HepG2 (cell line): Measurements from ENCODE around the gene CAMK4. TPM values are rescaled to one million over a fixed set of nuclear protein-coding genes. Genes with fewer than 3 reads are reported as not detected.

ENCODE experiments used
- ATAC-seq: fragments of 200-7000 bp; cut with Tn5 transposase; 3 replicates; pipeline ENCODE4 v1.9.1; 2020; ENCODE audit warnings: mild to moderate bottlenecking, moderate library complexity
- BruUV-seq: library from RNA; stranded (reverse); fragments of 400-500 nt; replicated peaks from 2 replicates; lab custom pipeline; 2021; lab: Mats Ljungman, UMichigan
- CTCF ChIA-PET: fragments of 300-600 bp; formaldehyde crosslinking; extraction: SDS; loops from one replicate; lab custom pipeline; 2021; ENCODE audit warnings: low total read pairs, inconsistent platforms, low intra/inter-chr PET ratio; lab: Yijun Ruan, JAX
- POLR2A ChIA-PET: fragments of 350-600 bp; sonication (Branson Sonifier 250); formaldehyde crosslinking; loops from one replicate; lab custom pipeline; 2020; ENCODE audit warnings: antibody characterized with exemption, inconsistent platforms; lab: Yijun Ruan, JAX
- DNase-seq: peaks from one replicate; pipeline ENCODE4 v3.0.0-alpha.2; 2015; ENCODE audit warnings: low spot score
- FAIRE-seq: peaks from 3 replicates; lab custom pipeline; 2011; peaks lifted over from hg19 to GRCh38; lab: Jason Lieb, UNC
- H2AFZ ChIP-seq: one replicate; pipeline ENCODE4 v1.6.1; 2011; ENCODE audit warnings: low read length, inconsistent platforms
- H3K27ac ChIP-seq: fragments of 300-600 bp; 3 replicates; pipeline ENCODE4 v1.8.0; 2011; ENCODE audit warnings: mixed run types, mild to moderate bottlenecking, mixed read lengths, low read length, inconsistent platforms; ENCODE audit not compliant: insufficient read depth; ENCODE audit errors: extremely low read length
- H3K27me3 ChIP-seq, 2 experiments: fragments of 200-600 bp in 1 of 2; 2 replicates in 1 of 2; 3 replicates in 1 of 2; pipeline versions ENCODE4 v1.6.0 to v1.8.0; 2011; ENCODE audit warnings: low read length in 2 of 2, mild to moderate bottlenecking in 2 of 2, moderate library complexity in 2 of 2, inconsistent platforms in 1 of 2; ENCODE audit not compliant: insufficient read depth in 2 of 2, control insufficient read depth in 1 of 2
- H3K36me3 ChIP-seq, 2 experiments: fragments of 200-600 bp in 1 of 2; replicated peaks in 1 of 2; 2 replicates in 1 of 2; 3 replicates in 1 of 2; pipeline versions ENCODE4 v1.5.1 to v1.8.0; 2011; ENCODE audit warnings: low read length in 2 of 2, inconsistent platforms in 1 of 2; ENCODE audit not compliant: insufficient read depth in 2 of 2, control insufficient read depth in 1 of 2
- H3K4me1 ChIP-seq: 2 replicates; pipeline ENCODE4 v1.5.1; 2012; ENCODE audit warnings: low read length, inconsistent platforms; ENCODE audit not compliant: insufficient read depth
- H3K4me2 ChIP-seq: 2 replicates; pipeline ENCODE4 v1.6.0; 2011; ENCODE audit warnings: low read depth, low read length, inconsistent platforms
- H3K4me3 ChIP-seq, 3 experiments: fragments of 200-600 bp in 1 of 3; sonication (generic), shearing (Covaris generic) in 1 of 3; replicated peaks in 1 of 3; 2 replicates each; pipeline ENCODE4 v1.5.1; 2011 to 2016; ENCODE audit warnings: low read length in 3 of 3, inconsistent platforms in 2 of 3, low read depth in 2 of 3, mild to moderate bottlenecking in 2 of 3, control low read depth in 1 of 3, mixed read lengths in 1 of 3; ENCODE audit not compliant: insufficient read depth in 1 of 3
- H3K79me2 ChIP-seq: one replicate; pipeline ENCODE4 v1.6.1; 2011; ENCODE audit warnings: low read length, inconsistent platforms; ENCODE audit not compliant: insufficient read depth
- H3K9ac ChIP-seq: 2 replicates; pipeline ENCODE4 v1.6.0; 2011; ENCODE audit warnings: mild to moderate bottlenecking, low read depth, low read length, inconsistent platforms; ENCODE audit not compliant: insufficient read depth
- H3K9me3 ChIP-seq: 2 replicates; pipeline ENCODE4 v1.5.1; 2012; ENCODE audit warnings: mild to moderate bottlenecking, low read length
- H4K20me1 ChIP-seq: 2 replicates; pipeline ENCODE4 v1.6.0; 2011; ENCODE audit warnings: inconsistent platforms, mild to moderate bottlenecking, low read length, moderate library complexity; ENCODE audit not compliant: insufficient read depth
- CHCHD3 ChIP-seq: sonication (generic); formaldehyde crosslinking; IDR thresholded peaks from 2 replicates; pipeline ENCODE4 v1.8.0; 2022; ENCODE audit warnings: mild to moderate bottlenecking, missing genetic modification reagents, moderate library complexity
- ELF3 ChIP-seq: IDR thresholded peaks from 2 replicates; pipeline ENCODE4 v1.6.1; 2016; ENCODE audit warnings: missing genetic modification reagents, missing compliant biosample characterization
- HNF4A ChIP-seq: sonication (generic); formaldehyde crosslinking; IDR thresholded peaks from 2 replicates; pipeline ENCODE4 v1.4.0; 2020; ENCODE audit warnings: missing genetic modification reagents
- IRF2 ChIP-seq: IDR thresholded peaks from 2 replicates; pipeline ENCODE4 v1.6.1; 2018; ENCODE audit warnings: missing genetic modification reagents, missing compliant biosample characterization
- MEF2D ChIP-seq: sonication (generic); formaldehyde crosslinking; IDR thresholded peaks from 2 replicates; pipeline ENCODE4 v1.5.1; 2020; ENCODE audit warnings: mild to moderate bottlenecking, missing genetic modification reagents
- MLLT10 ChIP-seq: sonication (generic); formaldehyde crosslinking; IDR thresholded peaks from 2 replicates; pipeline ENCODE4 v1.4.0; 2020; ENCODE audit warnings: missing genetic modification reagents
- THAP7 ChIP-seq: sonication (generic); formaldehyde crosslinking; IDR thresholded peaks from 2 replicates; pipeline ENCODE4 v1.8.1; 2023; ENCODE audit warnings: mild to moderate bottlenecking, missing genetic modification reagents
- ZNF17 ChIP-seq: sonication (generic); formaldehyde crosslinking; IDR thresholded peaks from 2 replicates; pipeline ENCODE4 v1.5.0; 2020; ENCODE audit warnings: mild to moderate bottlenecking, missing genetic modification reagents
- ZNF207 ChIP-seq: fragments of 450-650 bp; IDR thresholded peaks from 2 replicates; pipeline ENCODE4 v1.6.1; 2016; ENCODE audit warnings: antibody characterized with exemption, borderline replicate concordance
- ZNF530 ChIP-seq: sonication (generic); formaldehyde crosslinking; IDR thresholded peaks from 2 replicates; pipeline ENCODE4 v1.5.0; 2020; ENCODE audit warnings: low read depth, mild to moderate bottlenecking, missing genetic modification reagents
- ZNF546 ChIP-seq: sonication (generic); formaldehyde crosslinking; conservative IDR thresholded peaks from 2 replicates; pipeline ENCODE4 v1.8.1; 2023; ENCODE audit warnings: mild to moderate bottlenecking, missing genetic modification reagents
- ZNF674 ChIP-seq: sonication (generic); formaldehyde crosslinking; IDR thresholded peaks from 2 replicates; pipeline ENCODE4 v1.5.0; 2020; ENCODE audit warnings: low read depth, mild to moderate bottlenecking, missing genetic modification reagents
- WGBS: methylation state at CpG from one replicate; pipeline ENCODE4 v1.1.6; 2017; ENCODE audit warnings: low lambda C conversion rate; 5-methylcytosine and 5-hydroxymethylcytosine counted together
- in situ Hi-C: cut with HindIII; loops from 2 replicates; pipeline ENCODE4 v1.10.0; 2017; ENCODE audit warnings: low pct_unique_long_range_greater_than_20kb; ENCODE audit not compliant: extremely low pct_ligation_motif_present
- intact Hi-C: fragments of 100-400 bp; cut with micrococcal nuclease; formaldehyde crosslinking; loops from one replicate; pipeline ENCODE4 v1.10.0; 2022; ENCODE audit not compliant: unreplicated experiment
- polyA plus RNA-seq, 8 experiments: library from polyadenylated mRNA; depleted of rRNA in 3 of 8; stranded (reverse) in 7 of 8; unstranded in 1 of 8; fragments of >200 nt; fragmentation: Illumina TruSeq in 4 of 8; extraction: Trizol in 4 of 8; gene quantifications; 2 replicates each; pipeline versions ENCODE4 v1.2.1 to v1.2.3, GENCODE V29; 2011 to 2016; ENCODE audit warnings: low read depth in 4 of 8, missing spikeins in 1 of 8, mixed read lengths in 1 of 8; ENCODE audit not compliant: insufficient read depth in 1 of 8
- total RNA-seq, 5 experiments: library from RNA; depleted of rRNA; stranded (reverse); fragments of >200 nt; fragmentation: Illumina TruSeq; extraction: Trizol; gene quantifications; 2 replicates each; pipeline ENCODE4 v1.2.3, GENCODE V29; 2016; ENCODE audit warnings: low read depth in 1 of 5
- TF ChIP-seq, protein P1 (sequence below): IDR thresholded peaks from 2 replicates; pipeline ENCODE4 v1.6.1; 2016; ENCODE audit warnings: missing compliant biosample characterization, missing genetic modification reagents, borderline replicate concordance

Gene CAMK4
- total and polyA plus RNA-seq, 2 of the 13 experiments (the other 11 are each of a cell fraction or from before 2014, with no cell fraction given), result not detected

- ATAC-seq (no peak), FAIRE-seq (no peak), DNase-seq (no peak)
- Histone ChIP-seq H3K9me3 (no peaks in the 10 kb centered on the region), H3K36me3 (no peaks in the 10 kb centered on the region), H3K79me2 (no peaks in the 10 kb centered on the region), H2AFZ (no peak overlapping the region), H4K20me1 (no peaks in the 10 kb centered on the region), H3K4me2 (no peak overlapping the region), H3K9ac (no peak overlapping the region), H3K4me1 (no peaks in the 10 kb centered on the region), H3K27ac (no peak overlapping the region), H3K4me3 (no peak overlapping the region), H3K27me3 (no peaks in the 10 kb centered on the region)
- TF ChIP-seq IRF2 (CRISPR knock-in tag), result no peak
- TF ChIP-seq ZNF17 (CRISPR knock-in tag), result no peak
- TF ChIP-seq ZNF546 (CRISPR knock-in tag), result no peak
- TF ChIP-seq MLLT10 (CRISPR knock-in tag), result no peak
- TF ChIP-seq ZNF674 (CRISPR knock-in tag), result no peak
- TF ChIP-seq ZNF207, result no peak
- no peak for TF ChIP-seq ELF3 (CRISPR knock-in tag)
- no peak for TF ChIP-seq ZNF530 (CRISPR knock-in tag)
- no peak for TF ChIP-seq MEF2D (CRISPR knock-in tag)
- no peak for TF ChIP-seq THAP7 (CRISPR knock-in tag)
- TF ChIP-seq, protein P1, sequence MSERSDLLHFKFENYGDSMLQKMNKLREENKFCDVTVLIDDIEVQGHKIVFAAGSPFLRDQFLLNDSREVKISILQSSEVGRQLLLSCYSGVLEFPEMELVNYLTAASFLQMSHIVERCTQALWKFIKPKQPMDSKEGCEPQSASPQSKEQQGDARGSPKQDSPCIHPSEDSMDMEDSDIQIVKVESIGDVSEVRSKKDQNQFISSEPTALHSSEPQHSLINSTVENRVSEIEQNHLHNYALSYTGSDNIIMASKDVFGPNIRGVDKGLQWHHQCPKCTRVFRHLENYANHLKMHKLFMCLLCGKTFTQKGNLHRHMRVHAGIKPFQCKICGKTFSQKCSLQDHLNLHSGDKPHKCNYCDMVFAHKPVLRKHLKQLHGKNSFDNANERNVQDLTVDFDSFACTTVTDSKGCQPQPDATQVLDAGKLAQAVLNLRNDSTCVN (CRISPR knock-in tag), result no peak
- TF ChIP-seq CHCHD3 (CRISPR knock-in tag), result no peak
- TF ChIP-seq HNF4A (CRISPR knock-in tag), result no peak
- ChIA-PET CTCF (no interaction called here), POLR2A (no interaction called here)
- 16% methylated on average over 3 of the region's 3 CpGs for WGBS
- intact Hi-C loops (no loop called here), in situ Hi-C loops (no loop called here)
- BruUV-seq, result no TSS peak
Observed at GRCh38 chr5:111259636-111260035, 35.5 kb downstream of the CAMK4 start.
